Activated CD4-positive, alpha-beta T cell treated with anti-CD3 and anti-CD28 coated beads, Interleukin-2, amount 10 ng/mL, durations not matched to agents 7 days and 5 days (primary cell): ENCODE measurements around the gene AMZ2. TPM values are rescaled to one million over a fixed set of nuclear protein-coding genes. Genes with fewer than 3 reads are reported as not detected.
A peak's percentile ranks its signal among the peaks of the same experiment; 100 is the strongest.
"Not testable (repeated sequence)": the region's sequence is repeated elsewhere in the genome, so short reads cannot be mapped to it uniquely, and the experiment has no call there.

Experiments used
- CTCF ChIA-PET: fragments of 350-600 bp; sonication (Branson Sonifier 250); formaldehyde crosslinking; loops from one replicate; lab custom pipeline; 2021; ENCODE audit warnings: antibody characterized with exemption; lab: Charles Lee
- POLR2A ChIA-PET: fragments of 350-600 bp; sonication (Branson Sonifier 250); formaldehyde crosslinking; loops from one replicate; lab custom pipeline; 2021; ENCODE audit warnings: antibody characterized with exemption; lab: Charles Lee
- DNase-seq: peaks from one replicate; pipeline ENCODE4 v3.0.0-alpha.2; 2020
- H3K27ac Mint-ChIP-seq: one replicate; pipeline ENCODE4 v1.8.0; 2021; ENCODE audit warnings: mild to moderate bottlenecking, moderate library complexity, mixed read lengths
- H3K27me3 Mint-ChIP-seq: one replicate; pipeline ENCODE4 v1.8.0; 2021; ENCODE audit warnings: mixed read lengths
- H3K36me3 Mint-ChIP-seq: one replicate; pipeline ENCODE4 v1.8.0; 2021; ENCODE audit warnings: low read depth, mixed read lengths
- H3K4me1 Mint-ChIP-seq: one replicate; pipeline ENCODE4 v1.8.0; 2021; ENCODE audit warnings: mixed read lengths
- H3K4me3 Mint-ChIP-seq: one replicate; pipeline ENCODE4 v1.8.0; 2021; ENCODE audit warnings: mild to moderate bottlenecking, moderate library complexity, mixed read lengths
- H3K9me3 Mint-ChIP-seq: one replicate; pipeline ENCODE4 v1.8.0; 2021; ENCODE audit warnings: mixed read lengths
- total RNA-seq, 2 experiments: library from RNA; stranded (reverse); gene quantifications; one replicate each; pipeline ENCODE4 v1.2.3, GENCODE V29; 2021

AMZ2 gene
- total RNA-seq, 2 experiments from 2014 or later: 72.5 to 82.3 TPM

- Mint-ChIP-seq H3K36me3 (peaks cover 19% of the 10 kb centered on the region), H3K4me1 (peaks cover 17% of the 10 kb centered on the region)
- not testable (repeated sequence) for H3K4me3 Mint-ChIP-seq, H3K27me3 Mint-ChIP-seq, H3K9me3 Mint-ChIP-seq, H3K27ac Mint-ChIP-seq, DNase-seq
- POLR2A ChIA-PET: interaction anchor here (0.6 to 0.7 kb wide), 3 partner anchors 12 to 212 kb away, joined by 3 to 4 read pairs (median 4); no protein-coding TSS in a partner anchor
- CTCF ChIA-PET: interaction anchor here (0.9 to 1.3 kb wide), 3 partner anchors 21 to 207 kb away, joined by 3 read pairs; no protein-coding TSS in a partner anchor
Observed at GRCh38 chr17:68225055-68225454, 22.8 kb upstream of the AMZ2 start.

- H3K9me3 Mint-ChIP-seq, H3K4me3 Mint-ChIP-seq, H3K27me3 Mint-ChIP-seq, DNase-seq: not testable (repeated sequence)
- ChIA-PET POLR2A (interaction anchor here (0.7 kb wide), 1 partner anchor 15 kb away, joined by 3 read pairs; no protein-coding TSS in a partner anchor), CTCF (interaction anchor here (0.7 kb wide), 1 partner anchor 17 kb away, joined by 4 read pairs; no protein-coding TSS in a partner anchor)
- H3K4me1 Mint-ChIP-seq: peaks cover 15% of the 10 kb centered on the region
- peak overlapping the region; percentile 44 for H3K27ac Mint-ChIP-seq
- peaks cover 12% of the 10 kb centered on the region for H3K36me3 Mint-ChIP-seq
Observed at GRCh38 chr17:68228039-68228680, 19.7 kb upstream of the AMZ2 start.

- ChIA-PET CTCF (interaction anchor here (0.7 to 1.0 kb wide), 2 partner anchors 16 to 45 kb away, joined by 3 to 4 read pairs; no protein-coding TSS in a partner anchor), POLR2A (no interaction called here)
- Mint-ChIP-seq H3K9me3 (no peaks in the 10 kb centered on the region), H3K36me3 (peaks cover 12% of the 10 kb centered on the region), H3K4me1 (peaks cover 15% of the 10 kb centered on the region), H3K4me3 (no peak overlapping the region), H3K27me3 (no peaks in the 10 kb centered on the region), H3K27ac (no peak overlapping the region)
- no peak for DNase-seq
Observed at GRCh38 chr17:68228817-68229570, 18.8 kb upstream of the AMZ2 start.

- DNase-seq: no peak
- H3K9me3 Mint-ChIP-seq: no peaks in the 10 kb centered on the region
- peaks cover 17% of the 10 kb centered on the region for H3K4me1 Mint-ChIP-seq
- H3K27ac Mint-ChIP-seq: no peak overlapping the region
- no peaks in the 10 kb centered on the region for H3K27me3 Mint-ChIP-seq
- POLR2A ChIA-PET: no interaction called here
- H3K36me3 Mint-ChIP-seq: peaks cover 12% of the 10 kb centered on the region
- no peak overlapping the region for H3K4me3 Mint-ChIP-seq
- CTCF ChIA-PET: interaction anchor here (1.0 kb wide), 1 partner anchor 46 kb away, joined by 3 read pairs; no protein-coding TSS in a partner anchor
Observed at GRCh38 chr17:68229619-68230018, 18.2 kb upstream of the AMZ2 start.

- H3K27me3 Mint-ChIP-seq, H3K4me3 Mint-ChIP-seq, H3K27ac Mint-ChIP-seq, POLR2A ChIA-PET, DNase-seq, H3K9me3 Mint-ChIP-seq: not testable (repeated sequence)
- Mint-ChIP-seq H3K4me1 (peaks cover 27% of the 10 kb centered on the region), H3K36me3 (peaks cover 10% of the 10 kb centered on the region)
- CTCF ChIA-PET: interaction anchor here (0.6 kb wide), 1 partner anchor 170 kb away, joined by 3 read pairs; no protein-coding TSS in a partner anchor
Observed at GRCh38 chr17:68231131-68231530, 16.7 kb upstream of the AMZ2 start.

GRCh38 chr17:68231541-68231940 lies 16.3 kb upstream of the AMZ2 start:
- H3K36me3 Mint-ChIP-seq: peaks cover 10% of the 10 kb centered on the region
- H3K9me3 Mint-ChIP-seq: no peaks in the 10 kb centered on the region
- no peaks in the 10 kb centered on the region for H3K27me3 Mint-ChIP-seq
- CTCF ChIA-PET: no interaction called here
- POLR2A ChIA-PET: no interaction called here
- H3K27ac Mint-ChIP-seq: no peak overlapping the region
- peaks cover 27% of the 10 kb centered on the region for H3K4me1 Mint-ChIP-seq
- no peak for DNase-seq
- H3K4me3 Mint-ChIP-seq: no peak overlapping the region

GRCh38 chr17:68232741-68233140 lies 15.1 kb upstream of the AMZ2 start:
- H3K27me3 Mint-ChIP-seq, DNase-seq, H3K4me3 Mint-ChIP-seq, H3K27ac Mint-ChIP-seq, H3K9me3 Mint-ChIP-seq, POLR2A ChIA-PET: not testable (repeated sequence)
- Mint-ChIP-seq H3K36me3 (peaks cover 12% of the 10 kb centered on the region), H3K4me1 (peaks cover 36% of the 10 kb centered on the region)
- CTCF ChIA-PET: interaction anchor here (0.8 to 2.6 kb wide), 6 partner anchors 10 to 265 kb away, joined by 3 to 11 read pairs (median 4); no protein-coding TSS in a partner anchor

- CTCF ChIA-PET: interaction anchor here (0.6 to 2.6 kb wide), 6 partner anchors 13 to 227 kb away, joined by 3 to 11 read pairs (median 4); partner anchors contain the start of gene AMZ2
- H3K27me3 Mint-ChIP-seq, POLR2A ChIA-PET, H3K4me3 Mint-ChIP-seq, H3K36me3 Mint-ChIP-seq, H3K9me3 Mint-ChIP-seq: not testable (repeated sequence)
- peak overlapping the region; percentile 64 for H3K27ac Mint-ChIP-seq
- peaks cover 47% of the 10 kb centered on the region for H3K4me1 Mint-ChIP-seq
- peak; percentile 18 for DNase-seq
Observed at GRCh38 chr17:68234726-68235335, 13.0 kb upstream of the AMZ2 start.

GRCh38 chr17:68235336-68235791 lies 12.5 kb upstream of the AMZ2 start:
- Mint-ChIP-seq H3K36me3 (peaks cover 12% of the 10 kb centered on the region), H3K4me1 (peaks cover 52% of the 10 kb centered on the region), H3K27ac (peak overlapping the region; percentile 5)
- H3K27me3 Mint-ChIP-seq, DNase-seq, H3K4me3 Mint-ChIP-seq, POLR2A ChIA-PET, H3K9me3 Mint-ChIP-seq: not testable (repeated sequence)
- CTCF ChIA-PET: interaction anchor here (1.2 to 1.9 kb wide), 3 partner anchors 12 to 227 kb away, joined by 3 to 5 read pairs (median 3); partner anchors contain the start of gene AMZ2

- not testable (repeated sequence) for H3K9me3 Mint-ChIP-seq, H3K27me3 Mint-ChIP-seq
- Mint-ChIP-seq H3K4me3 (peak overlapping the region; percentile 70), H3K36me3 (peaks cover 18% of the 10 kb centered on the region), H3K27ac (peak overlapping the region; percentile 98), H3K4me1 (peaks cover 62% of the 10 kb centered on the region)
- peak; percentile 65 for DNase-seq
- ChIA-PET CTCF (interaction anchor here (1.0 to 2.8 kb wide), 4 partner anchors 10 to 32 kb away, joined by 3 to 10 read pairs (median 6); partner anchors contain the start of gene AMZ2), POLR2A (interaction anchor here (0.6 to 1.8 kb wide), 2 partner anchors 10 to 200 kb away, joined by 3 to 7 read pairs; partner anchors contain the start of gene AMZ2)
Observed at GRCh38 chr17:68237369-68238163, 10.3 kb upstream of the AMZ2 start.

GRCh38 chr17:68238164-68238870 lies 9.5 kb upstream of the AMZ2 start:
- POLR2A ChIA-PET: interaction anchor here (0.6 to 1.8 kb wide), 2 partner anchors 9 to 199 kb away, joined by 3 to 7 read pairs; partner anchors contain the start of gene AMZ2
- H3K27me3 Mint-ChIP-seq: no peaks in the 10 kb centered on the region
- H3K27ac Mint-ChIP-seq: peak overlapping the region; percentile 98
- H3K9me3 Mint-ChIP-seq: no peaks in the 10 kb centered on the region
- peak; percentile 60 for DNase-seq
- H3K36me3 Mint-ChIP-seq: peaks cover 18% of the 10 kb centered on the region
- peaks cover 56% of the 10 kb centered on the region for H3K4me1 Mint-ChIP-seq
- CTCF ChIA-PET: interaction anchor here (1.0 to 2.8 kb wide), 4 partner anchors 9 to 33 kb away, joined by 3 to 10 read pairs (median 6); partner anchors contain the start of gene AMZ2
- H3K4me3 Mint-ChIP-seq: peak overlapping the region; percentile 70
